ENCODE data around the gene BMP4. TPM values are rescaled to one million over a fixed set of nuclear protein-coding genes. Genes with fewer than 3 reads are reported as not detected.

The BMP4 gene
- total RNA-seq, 1 donor from 2014 or later: 31.4 TPM

DNA sequence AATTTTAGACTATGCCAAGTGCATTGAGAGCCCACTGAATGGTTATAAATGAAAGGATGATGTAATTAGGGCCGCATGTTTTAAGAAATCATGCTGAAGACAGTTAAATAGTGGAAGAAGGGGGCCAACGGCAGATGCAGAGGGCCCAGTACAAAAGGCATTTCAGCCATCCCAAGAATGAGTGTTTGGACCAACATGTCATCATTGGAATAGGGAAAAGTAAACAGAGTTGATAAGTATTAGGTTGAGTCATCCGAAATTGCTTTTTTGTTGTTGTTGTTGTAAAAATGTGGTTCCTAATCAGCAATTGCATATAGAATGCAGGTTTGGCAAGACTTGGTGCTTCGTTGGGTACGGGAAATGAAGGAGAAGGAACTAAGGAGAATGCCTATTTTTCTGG is 29.5 kb downstream of the BMP4 start:
- H3K9me3 ChIP-seq: no peaks in the 10 kb centered on the region
- H3K4me3 ChIP-seq: no peak overlapping the region
- no peaks in the 10 kb centered on the region for H3K27me3 ChIP-seq
- intact Hi-C loops (cut with DNase I): no loop called here
- peaks cover 14% of the 10 kb centered on the region for H3K4me1 ChIP-seq
- TF ChIP-seq, protein P1, sequence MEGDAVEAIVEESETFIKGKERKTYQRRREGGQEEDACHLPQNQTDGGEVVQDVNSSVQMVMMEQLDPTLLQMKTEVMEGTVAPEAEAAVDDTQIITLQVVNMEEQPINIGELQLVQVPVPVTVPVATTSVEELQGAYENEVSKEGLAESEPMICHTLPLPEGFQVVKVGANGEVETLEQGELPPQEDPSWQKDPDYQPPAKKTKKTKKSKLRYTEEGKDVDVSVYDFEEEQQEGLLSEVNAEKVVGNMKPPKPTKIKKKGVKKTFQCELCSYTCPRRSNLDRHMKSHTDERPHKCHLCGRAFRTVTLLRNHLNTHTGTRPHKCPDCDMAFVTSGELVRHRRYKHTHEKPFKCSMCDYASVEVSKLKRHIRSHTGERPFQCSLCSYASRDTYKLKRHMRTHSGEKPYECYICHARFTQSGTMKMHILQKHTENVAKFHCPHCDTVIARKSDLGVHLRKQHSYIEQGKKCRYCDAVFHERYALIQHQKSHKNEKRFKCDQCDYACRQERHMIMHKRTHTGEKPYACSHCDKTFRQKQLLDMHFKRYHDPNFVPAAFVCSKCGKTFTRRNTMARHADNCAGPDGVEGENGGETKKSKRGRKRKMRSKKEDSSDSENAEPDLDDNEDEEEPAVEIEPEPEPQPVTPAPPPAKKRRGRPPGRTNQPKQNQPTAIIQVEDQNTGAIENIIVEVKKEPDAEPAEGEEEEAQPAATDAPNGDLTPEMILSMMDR (IDR thresholded peaks at IDR 0.05): no peak
- TF ChIP-seq POLR2AphosphoS5 (IDR thresholded peaks at IDR 0.05; ENCODE audit: insufficient read depth in 1 of 2, low read depth in 1 of 2) (no peak), POLR2A (IDR thresholded peaks at IDR 0.05) (no peak)
- H3K36me3 ChIP-seq: no peaks in the 10 kb centered on the region
- no peak for DNase-seq (ENCODE audit: extremely low spot score in 2 of 2)
- H3K27ac ChIP-seq: no peak overlapping the region

DNA sequence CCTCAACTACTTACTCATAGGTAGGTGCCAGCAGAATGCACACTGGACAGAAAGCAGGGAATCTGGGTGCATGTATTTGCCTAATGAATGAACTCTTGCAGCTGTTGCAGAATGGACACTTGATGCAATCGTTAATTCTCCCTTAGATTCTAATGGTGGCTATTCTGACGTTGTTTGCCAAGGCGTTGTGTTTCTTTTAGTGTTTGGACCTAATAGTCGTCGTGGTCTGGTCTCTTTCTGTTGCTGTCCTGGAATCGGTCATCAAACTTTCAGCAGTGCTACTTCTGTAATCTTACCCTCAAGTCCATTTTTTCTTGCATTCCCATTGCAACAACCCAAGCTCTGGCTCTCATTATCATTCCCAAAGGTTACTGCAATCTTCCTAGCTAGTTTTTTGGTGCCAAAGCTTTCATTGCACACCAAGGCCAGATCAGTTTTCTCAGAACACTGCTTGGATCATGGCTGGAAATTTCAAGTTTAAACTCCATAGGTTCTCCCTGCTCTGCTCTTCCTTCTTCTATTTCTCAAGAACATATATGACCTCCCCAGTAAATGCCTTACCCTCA is 31.3 kb downstream of the BMP4 start:
- H3K4me1 ChIP-seq: peaks cover 14% of the 10 kb centered on the region
- intact Hi-C loops (cut with DNase I): no loop called here
- no peak overlapping the region for H3K4me3 ChIP-seq
- DNase-seq (ENCODE audit: extremely low spot score in 2 of 2): no peak
- H3K27me3 ChIP-seq: no peaks in the 10 kb centered on the region
- TF ChIP-seq POLR2AphosphoS5 (IDR thresholded peaks at IDR 0.05; ENCODE audit: insufficient read depth in 1 of 2, low read depth in 1 of 2): no peak
- no peak for TF ChIP-seq POLR2A (IDR thresholded peaks at IDR 0.05)
- TF ChIP-seq, protein P1 (IDR thresholded peaks at IDR 0.05): no peak
- no peak overlapping the region for H3K27ac ChIP-seq
- no peaks in the 10 kb centered on the region for H3K9me3 ChIP-seq
- no peaks in the 10 kb centered on the region for H3K36me3 ChIP-seq

GRCh38 chr14:53924753-53925152 is 31.9 kb downstream of the BMP4 start:
- H3K4me3 ChIP-seq: no peak overlapping the region
- H3K27ac ChIP-seq: no peak overlapping the region
- no peak for DNase-seq (ENCODE audit: extremely low spot score in 2 of 2)
- H3K4me1 ChIP-seq: peaks cover 14% of the 10 kb centered on the region
- H3K36me3 ChIP-seq: no peaks in the 10 kb centered on the region
- intact Hi-C loops (cut with DNase I): no loop called here
- no peaks in the 10 kb centered on the region for H3K27me3 ChIP-seq
- H3K9me3 ChIP-seq: no peaks in the 10 kb centered on the region
- TF ChIP-seq POLR2AphosphoS5 (IDR thresholded peaks at IDR 0.05; ENCODE audit: insufficient read depth in 1 of 2, low read depth in 1 of 2): peak in 1 of 2 donors; percentile 48
- TF ChIP-seq POLR2A (IDR thresholded peaks at IDR 0.05): no peak

GRCh38 chr14:53921027-53921426 is 35.6 kb downstream of the BMP4 start:
- H3K4me3 ChIP-seq: no peak overlapping the region
- H3K9me3 ChIP-seq: no peaks in the 10 kb centered on the region
- intact Hi-C loops (cut with DNase I): no loop called here
- no peak overlapping the region for H3K27ac ChIP-seq
- H3K36me3 ChIP-seq: no peaks in the 10 kb centered on the region
- peaks cover 14% of the 10 kb centered on the region for H3K4me1 ChIP-seq
- H3K27me3 ChIP-seq: no peaks in the 10 kb centered on the region
- TF ChIP-seq, protein P1 (IDR thresholded peaks at IDR 0.05): no peak
- TF ChIP-seq POLR2AphosphoS5 (IDR thresholded peaks at IDR 0.05; ENCODE audit: insufficient read depth in 1 of 2, low read depth in 1 of 2) (no peak), POLR2A (IDR thresholded peaks at IDR 0.05) (no peak)
- no peak for DNase-seq (ENCODE audit: extremely low spot score in 2 of 2)

GRCh38 chr14:53916239-53916638 is 40.4 kb downstream of the BMP4 start:
- Histone ChIP-seq H3K4me3 (no peak overlapping the region), H3K4me1 (no peaks in the 10 kb centered on the region), H3K27ac (no peak overlapping the region), H3K9me3 (no peaks in the 10 kb centered on the region), H3K27me3 (no peaks in the 10 kb centered on the region), H3K36me3 (no peaks in the 10 kb centered on the region)
- no peak for TF ChIP-seq POLR2A (IDR thresholded peaks at IDR 0.05)
- TF ChIP-seq, protein P1 (IDR thresholded peaks at IDR 0.05): no peak
- intact Hi-C loops (cut with DNase I): no loop called here
- no peak for DNase-seq (ENCODE audit: extremely low spot score in 2 of 2)

All from vagina (tissue), 2 donors.